Measurements from ENCODE around the gene ST8SIA6.
"Not testable (repeated sequence)": the region's sequence is repeated elsewhere in the genome, so short reads cannot be mapped to it uniquely, and the experiment has no call there.

Gene ST8SIA6

GRCh38 chr10:17452060-17452841 is 2.1 kb downstream of the ST8SIA6 start:
- H3K36me3 ChIP-seq (replicated peaks) = no peaks in the 10 kb centered on the region
- no peak overlapping the region for H3K4me3 ChIP-seq
- no peak for DNase-seq (ENCODE audit: low spot score in 2 of 2)
- in situ Hi-C loops (cut with MboI; ENCODE audit: low sequenced_read_pairs) = no loop called here
- H3K4me1 ChIP-seq = no peaks in the 10 kb centered on the region
- peaks cover 7% of the 10 kb centered on the region for H3K27me3 ChIP-seq (ENCODE audit: low read depth)
- peaks cover 6% of the 10 kb centered on the region; the same call in 1 of the 2 replicates for H3K9me3 ChIP-seq

- Histone ChIP-seq H3K27me3 (ENCODE audit: low read depth) (peaks cover 6% of the 10 kb centered on the region), H3K36me3 (replicated peaks) (no peaks in the 10 kb centered on the region), H3K4me1 (no peaks in the 10 kb centered on the region), H3K9me3 (peaks cover 6% of the 10 kb centered on the region; the same call in 1 of the 2 replicates), H3K4me3 (no peak overlapping the region)
- no peak for DNase-seq (ENCODE audit: low spot score in 2 of 2)
- in situ Hi-C loops (cut with MboI; ENCODE audit: low sequenced_read_pairs) = no loop called here
Observed at GRCh38 chr10:17450024-17450423, 4.4 kb downstream of the ST8SIA6 start.

GRCh38 chr10:17445400-17445998 is 8.9 kb downstream of the ST8SIA6 start:
- Histone ChIP-seq H3K36me3 (replicated peaks) (no peaks in the 10 kb centered on the region), H3K4me3 (no peak overlapping the region), H3K27me3 (ENCODE audit: low read depth) (no peaks in the 10 kb centered on the region), H3K9me3 (peaks cover 6% of the 10 kb centered on the region; the same call in 1 of the 2 replicates), H3K4me1 (no peaks in the 10 kb centered on the region)
- in situ Hi-C loops (cut with MboI; ENCODE audit: low sequenced_read_pairs) = loop anchor here (25.0 kb wide), 1 partner anchor 1558 kb away; no protein-coding TSS in a partner anchor
- no peak for DNase-seq (ENCODE audit: low spot score in 2 of 2)

DNA sequence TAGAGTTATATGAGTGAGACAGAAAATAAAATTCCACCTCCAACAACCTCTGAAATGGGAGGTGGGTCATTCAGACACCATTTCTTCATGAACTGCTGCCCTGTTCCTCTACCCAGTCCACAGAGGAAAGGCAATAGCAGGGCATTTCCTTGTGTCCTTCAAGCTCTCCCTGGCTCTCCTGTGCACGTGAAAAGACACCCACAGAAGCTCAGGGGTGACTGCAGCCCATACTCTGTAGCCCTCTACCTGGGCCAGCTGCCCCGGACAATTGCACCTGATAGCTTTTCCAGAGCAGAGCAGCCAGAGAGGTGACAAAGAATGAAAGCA is 10.0 kb downstream of the ST8SIA6 start:
- H3K27me3 ChIP-seq (ENCODE audit: low read depth) = 0 out of 2 replicates have a peak, but pooled peaks cover 3% of the 10 kb centered on the region
- no peaks in the 10 kb centered on the region for H3K36me3 ChIP-seq (replicated peaks)
- DNase-seq (ENCODE audit: low spot score in 2 of 2) = no peak
- H3K4me1 ChIP-seq = no peaks in the 10 kb centered on the region
- H3K9me3 ChIP-seq = peaks cover 4% of the 10 kb centered on the region; the same call in 1 of the 2 replicates
- in situ Hi-C loops (cut with MboI; ENCODE audit: low sequenced_read_pairs) = loop anchor here (25.0 kb wide), 1 partner anchor 1557 kb away; no protein-coding TSS in a partner anchor
- H3K4me3 ChIP-seq = no peak overlapping the region

GRCh38 chr10:17443707-17444387 is 10.5 kb downstream of the ST8SIA6 start:
- H3K27me3 ChIP-seq (ENCODE audit: low read depth) = 0 out of 2 replicates have a peak, but pooled peaks cover 3% of the 10 kb centered on the region
- DNase-seq (ENCODE audit: low spot score in 2 of 2) = no peak
- in situ Hi-C loops (cut with MboI; ENCODE audit: low sequenced_read_pairs) = loop anchor here (25.0 kb wide), 1 partner anchor 1557 kb away; no protein-coding TSS in a partner anchor
- H3K9me3 ChIP-seq = no peaks in the 10 kb centered on the region
- no peaks in the 10 kb centered on the region for H3K4me1 ChIP-seq
- no peaks in the 10 kb centered on the region for H3K36me3 ChIP-seq (replicated peaks)
- H3K4me3 ChIP-seq = no peak overlapping the region

DNA sequence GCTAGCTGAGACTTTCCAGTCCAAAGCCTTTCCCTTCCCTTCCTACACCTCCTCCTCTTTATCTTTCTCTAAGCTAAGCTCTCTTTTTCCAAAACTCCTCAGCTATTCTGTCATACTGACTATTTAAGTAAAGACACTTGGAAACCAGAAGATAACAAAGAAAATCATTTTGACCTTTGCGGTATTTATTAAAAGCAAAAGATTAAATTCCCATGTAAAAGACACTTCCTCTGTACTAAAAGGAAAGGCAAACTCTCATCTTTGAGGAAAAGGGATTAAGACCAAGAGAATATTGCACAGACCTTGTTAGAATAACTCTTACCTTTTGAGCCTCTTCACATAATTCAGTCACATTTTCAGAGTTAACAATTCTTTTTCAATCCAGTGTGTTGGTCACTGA is 15.8 kb downstream of the ST8SIA6 start:
- no peak overlapping the region for H3K4me3 ChIP-seq

GRCh38 chr10:17436578-17436977 is 17.8 kb downstream of the ST8SIA6 start:
- in situ Hi-C loops (cut with MboI; ENCODE audit: low sequenced_read_pairs) = loop anchor here (25.0 kb wide), 1 partner anchor 1549 kb away; no protein-coding TSS in a partner anchor
- not testable (repeated sequence) for H3K27me3 ChIP-seq (ENCODE audit: low read depth); H3K4me1 ChIP-seq; DNase-seq (ENCODE audit: low spot score in 2 of 2); H3K9me3 ChIP-seq; H3K4me3 ChIP-seq; H3K36me3 ChIP-seq (replicated peaks)

More for the DNA sequence above, 15.8 kb downstream of the ST8SIA6 start:
- no peaks in the 10 kb centered on the region for H3K36me3 ChIP-seq (replicated peaks)
- in situ Hi-C loops (cut with MboI; ENCODE audit: low sequenced_read_pairs) = loop anchor here (25.0 kb wide), 1 partner anchor 1551 kb away; no protein-coding TSS in a partner anchor
- no peaks in the 10 kb centered on the region for H3K4me1 ChIP-seq
- no peak for DNase-seq (ENCODE audit: low spot score in 2 of 2)
- H3K9me3 ChIP-seq = no peaks in the 10 kb centered on the region
- H3K27me3 ChIP-seq (ENCODE audit: low read depth) = 0 out of 2 replicates have a peak, but pooled peaks cover 5% of the 10 kb centered on the region

GRCh38 chr10:17435953-17436352 is 18.4 kb downstream of the ST8SIA6 start:
- in situ Hi-C loops (cut with MboI; ENCODE audit: low sequenced_read_pairs) = loop anchor here (25.0 kb wide), 1 partner anchor 1549 kb away; no protein-coding TSS in a partner anchor
- Histone ChIP-seq H3K9me3 (no peaks in the 10 kb centered on the region), H3K4me3 (no peak overlapping the region), H3K4me1 (no peaks in the 10 kb centered on the region), H3K27me3 (ENCODE audit: low read depth) (peaks cover 8% of the 10 kb centered on the region; the same call in 1 of the 2 replicates), H3K36me3 (replicated peaks) (no peaks in the 10 kb centered on the region)
- no peak for DNase-seq (ENCODE audit: low spot score in 2 of 2)

GRCh38 chr10:17435187-17435586 is 19.2 kb downstream of the ST8SIA6 start:
- DNase-seq (ENCODE audit: low spot score in 2 of 2) = no peak
- H3K36me3 ChIP-seq (replicated peaks) = no peaks in the 10 kb centered on the region
- in situ Hi-C loops (cut with MboI; ENCODE audit: low sequenced_read_pairs) = loop anchor here (25.0 kb wide), 1 partner anchor 1548 kb away; no protein-coding TSS in a partner anchor

DNA sequence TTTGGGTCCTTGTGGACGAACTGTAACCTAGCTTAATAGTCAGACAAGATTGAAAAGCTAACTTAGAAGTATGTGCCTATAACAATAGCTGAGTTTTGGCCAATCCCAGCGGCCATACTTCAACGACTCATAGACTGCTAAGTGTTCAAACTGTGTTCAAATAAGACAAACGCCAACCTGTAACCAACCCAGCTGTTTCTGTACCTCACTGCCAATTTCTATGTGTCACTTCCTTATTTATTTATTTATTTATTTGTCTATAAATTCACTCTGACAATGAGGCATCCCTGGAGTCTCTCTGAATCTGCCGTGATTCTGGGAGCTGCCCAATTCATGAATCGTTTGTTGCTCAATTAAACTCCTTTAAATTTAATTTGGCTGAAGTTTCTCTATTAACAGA is 21.7 kb downstream of the ST8SIA6 start:
- Histone ChIP-seq H3K4me1 (no peaks in the 10 kb centered on the region), H3K36me3 (replicated peaks) (no peaks in the 10 kb centered on the region), H3K4me3 (no peak overlapping the region), H3K9me3 (no peaks in the 10 kb centered on the region), H3K27me3 (ENCODE audit: low read depth) (peaks cover 3% of the 10 kb centered on the region; the same call in 1 of the 2 replicates)
- no peak for DNase-seq (ENCODE audit: low spot score in 2 of 2)
- in situ Hi-C loops (cut with MboI; ENCODE audit: low sequenced_read_pairs) = loop anchor here (25.0 kb wide), 1 partner anchor 1545 kb away; no protein-coding TSS in a partner anchor

More at GRCh38 chr10:17435187-17435586, 19.2 kb downstream of the ST8SIA6 start:
- Histone ChIP-seq H3K4me1 (no peaks in the 10 kb centered on the region), H3K27me3 (ENCODE audit: low read depth) (peaks cover 8% of the 10 kb centered on the region; the same call in 1 of the 2 replicates), H3K4me3 (no peak overlapping the region), H3K9me3 (no peaks in the 10 kb centered on the region)

DNA sequence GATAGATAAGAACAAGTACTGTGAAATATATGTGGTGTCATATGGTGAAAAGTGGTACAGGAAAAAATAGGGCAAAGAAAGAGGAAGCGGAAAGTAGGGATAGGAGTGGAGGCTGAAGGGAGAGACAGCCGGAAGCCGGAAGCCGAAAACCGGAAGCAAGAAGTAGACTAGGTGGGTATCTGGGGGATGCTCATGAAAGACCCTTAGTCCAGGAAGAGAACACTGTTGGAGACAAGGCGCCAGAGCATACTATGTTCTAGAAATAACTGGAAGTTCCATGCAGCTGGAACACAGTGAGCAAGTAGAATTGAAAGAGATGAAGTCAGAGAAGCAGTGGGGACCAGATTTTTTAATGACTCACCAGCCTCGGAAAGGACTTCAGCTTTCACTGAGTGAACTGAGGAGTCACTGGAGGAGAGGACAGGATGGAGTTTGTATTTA is 22.5 kb downstream of the ST8SIA6 start:
- in situ Hi-C loops (cut with MboI; ENCODE audit: low sequenced_read_pairs) = loop anchor here (25.0 kb wide), 1 partner anchor 1545 kb away; no protein-coding TSS in a partner anchor
- Histone ChIP-seq H3K36me3 (replicated peaks) (no peaks in the 10 kb centered on the region), H3K27me3 (ENCODE audit: low read depth) (peaks cover 3% of the 10 kb centered on the region; the same call in 1 of the 2 replicates), H3K4me1 (no peaks in the 10 kb centered on the region), H3K9me3 (no peaks in the 10 kb centered on the region), H3K4me3 (no peak overlapping the region)
- no peak for DNase-seq (ENCODE audit: low spot score in 2 of 2)

DNA sequence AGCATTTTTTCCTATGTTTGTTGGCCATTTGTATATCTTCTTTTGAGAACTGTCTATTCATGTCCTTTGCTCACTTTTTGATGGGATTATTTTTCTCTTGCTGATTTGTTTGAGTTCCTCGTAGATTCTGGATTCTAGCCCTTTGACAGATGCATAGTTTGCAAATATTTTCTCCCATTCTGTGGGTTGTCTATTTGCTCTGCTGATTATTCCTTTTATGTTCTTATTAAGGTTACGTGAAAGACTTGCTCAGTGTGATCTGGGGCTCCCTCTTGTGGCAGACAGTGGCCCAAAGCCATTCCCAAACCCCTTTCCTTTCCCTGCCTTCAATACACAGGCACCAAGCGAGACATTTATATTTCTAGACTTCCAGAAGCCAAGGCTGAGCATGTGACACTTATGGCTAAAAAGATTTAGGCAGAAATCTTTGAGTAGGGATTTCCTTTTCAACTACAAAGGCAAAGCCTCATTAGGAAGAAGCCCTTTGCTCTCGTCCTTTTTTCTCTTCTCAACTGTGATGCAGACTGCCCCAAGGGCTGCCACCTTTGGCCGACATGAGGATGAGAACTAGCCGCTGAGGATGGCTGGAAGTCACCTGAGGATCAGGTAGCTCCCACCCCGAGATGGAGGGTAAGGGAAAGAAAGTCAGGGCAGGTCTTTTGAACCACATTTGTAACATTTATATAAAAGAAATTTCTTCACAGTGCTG is 23.6 kb downstream of the ST8SIA6 start:
- no peaks in the 10 kb centered on the region for H3K9me3 ChIP-seq
- no peaks in the 10 kb centered on the region for H3K36me3 ChIP-seq (replicated peaks)
- no peak overlapping the region for H3K4me3 ChIP-seq
- H3K4me1 ChIP-seq = no peaks in the 10 kb centered on the region
- peak; percentile 68 to 85 for DNase-seq (ENCODE audit: low spot score in 2 of 2)
- in situ Hi-C loops (cut with MboI; ENCODE audit: low sequenced_read_pairs) = loop anchor here (25.0 kb wide), 1 partner anchor 1544 kb away; no protein-coding TSS in a partner anchor
- peaks cover 3% of the 10 kb centered on the region; the same call in 1 of the 2 replicates for H3K27me3 ChIP-seq (ENCODE audit: low read depth)

Data from HAP-1 (cell line).